H1 (cell line): ENCODE measurements around the gene PATE1.

Experiments used
- EZH2 ChIP-seq: fragments of 200-600 bp; sonication (generic); IDR thresholded peaks from 2 replicates; pipeline ENCODE4 v1.7.1; 2012; ENCODE audit warnings: low read depth, mild to moderate bottlenecking, moderate library complexity, low read length, inconsistent platforms; ENCODE audit not compliant: severe bottlenecking
- RXRA ChIP-seq: IDR thresholded peaks from 2 replicates; pipeline ENCODE4 v1.6.1; 2011; ENCODE audit warnings: low read depth, mild to moderate bottlenecking, low read length, moderate library complexity; ENCODE audit not compliant: insufficient read depth

GRCh38 chr11:125790825-125791224, 44.7 kb downstream of the PATE1 start:
- no peak for TF ChIP-seq EZH2
- TF ChIP-seq RXRA, result no peak
